Measurements from ENCODE around the gene FSTL4. TPM values are rescaled to one million over a fixed set of nuclear protein-coding genes. Genes with fewer than 3 reads are reported as not detected.

FSTL4 gene
- total RNA-seq, 4 donors from 2014 or later = 0.33 to 0.78 (median 0.34) TPM; not detected in 1

- no peak for TF ChIP-seq EP300 (IDR thresholded peaks at IDR 0.05)
- TF ChIP-seq POLR2AphosphoS5 (IDR thresholded peaks at IDR 0.05) = no peak
- TF ChIP-seq POLR2A (IDR thresholded peaks at IDR 0.05; ENCODE audit: low read depth) = no peak
- TF ChIP-seq CTCF (IDR thresholded peaks at IDR 0.05) = no peak
- 85% methylated on average over 7 of the region's 7 CpGs for WGBS
- DNase-seq (ENCODE audit: extremely low spot score) = no peak
- no peak overlapping the region for H3K4me3 ChIP-seq
- intact Hi-C loops (cut with DNase I) = no loop called here
- H3K4me1 ChIP-seq = no peaks in the 10 kb centered on the region
- no peaks in the 10 kb centered on the region for H3K9me3 ChIP-seq
- H3K27ac ChIP-seq (replicated peaks in 1 of 4) = no peak overlapping the region
- no peaks in the 10 kb centered on the region for H3K36me3 ChIP-seq
- no peaks in the 10 kb centered on the region for H3K27me3 ChIP-seq
These were observed 152.7 kb downstream of the FSTL4 start for GRCh38 chr5:133459474-133460160.

GRCh38 chr5:133458435-133458834 is 153.9 kb downstream of the FSTL4 start:
- WGBS = 86% methylated on average over 2 of the region's 2 CpGs
- no peak for DNase-seq (ENCODE audit: extremely low spot score)
- TF ChIP-seq CTCF (IDR thresholded peaks at IDR 0.05) = no peak
- TF ChIP-seq POLR2AphosphoS5 (IDR thresholded peaks at IDR 0.05) = no peak
- TF ChIP-seq EP300 (IDR thresholded peaks at IDR 0.05) = no peak
- TF ChIP-seq POLR2A (IDR thresholded peaks at IDR 0.05; ENCODE audit: low read depth) = no peak
- H3K27me3 ChIP-seq = peaks cover 0 to 3% (median 0%) of the 10 kb centered on the region in 4 donors
- no peak overlapping the region for H3K4me3 ChIP-seq
- H3K36me3 ChIP-seq = no peaks in the 10 kb centered on the region
- H3K27ac ChIP-seq (replicated peaks in 1 of 4) = no peak overlapping the region
- no peaks in the 10 kb centered on the region for H3K4me1 ChIP-seq
- intact Hi-C loops (cut with DNase I) = no loop called here
- no peaks in the 10 kb centered on the region for H3K9me3 ChIP-seq

GRCh38 chr5:133457439-133458355 is 154.6 kb downstream of the FSTL4 start:
- no peaks in the 10 kb centered on the region for H3K9me3 ChIP-seq
- WGBS = 69% methylated on average over 12 of the region's 12 CpGs
- H3K4me3 ChIP-seq = no peak overlapping the region
- no peak overlapping the region for H3K27ac ChIP-seq (replicated peaks in 1 of 4)
- intact Hi-C loops (cut with DNase I) = no loop called here
- no peak for TF ChIP-seq EP300 (IDR thresholded peaks at IDR 0.05)
- TF ChIP-seq POLR2A (IDR thresholded peaks at IDR 0.05; ENCODE audit: low read depth) = no peak
- no peak for TF ChIP-seq POLR2AphosphoS5 (IDR thresholded peaks at IDR 0.05)
- TF ChIP-seq CTCF (IDR thresholded peaks at IDR 0.05) = no peak
- DNase-seq (ENCODE audit: extremely low spot score) = no peak
- peaks cover 0 to 10% (median 0%) of the 10 kb centered on the region in 4 donors for H3K27me3 ChIP-seq
- H3K36me3 ChIP-seq = no peaks in the 10 kb centered on the region
- H3K4me1 ChIP-seq = no peaks in the 10 kb centered on the region

- no peak for DNase-seq (ENCODE audit: extremely low spot score)
- Histone ChIP-seq H3K4me3 (no peak overlapping the region), H3K36me3 (no peaks in the 10 kb centered on the region), H3K27ac (replicated peaks in 1 of 4) (no peak overlapping the region), H3K27me3 (peaks cover 0 to 10% (median 0%) of the 10 kb centered on the region in 4 donors), H3K9me3 (no peaks in the 10 kb centered on the region), H3K4me1 (no peaks in the 10 kb centered on the region)
- intact Hi-C loops (cut with DNase I) = no loop called here
- 83% methylated on average over 4 of the region's 4 CpGs for WGBS
- no peak for TF ChIP-seq EP300 (IDR thresholded peaks at IDR 0.05)
- no peak for TF ChIP-seq POLR2AphosphoS5 (IDR thresholded peaks at IDR 0.05)
- TF ChIP-seq CTCF (IDR thresholded peaks at IDR 0.05) = no peak
- no peak for TF ChIP-seq POLR2A (IDR thresholded peaks at IDR 0.05; ENCODE audit: low read depth)
These were observed 155.4 kb downstream of the FSTL4 start for GRCh38 chr5:133456933-133457402.
